HG03025 (cell line): ENCODE data around the gene MED27.
"Not testable (repeated sequence)": the region's sequence is repeated elsewhere in the genome, so short reads cannot be mapped to it uniquely, and the experiment has no call there.

Experiments
- ATAC-seq: cut with Tn5 transposase; IDR thresholded peaks from one replicate; pipeline ENCODE4 v1.9.1; 2021; ENCODE audit warnings: mild to moderate bottlenecking, moderate library complexity; ENCODE audit not compliant: unreplicated experiment, low FRiP score

MED27 gene

GRCh38 chr9:132020820-132021510 lies 58.7 kb downstream of the MED27 start:
- no peak for ATAC-seq

DNA sequence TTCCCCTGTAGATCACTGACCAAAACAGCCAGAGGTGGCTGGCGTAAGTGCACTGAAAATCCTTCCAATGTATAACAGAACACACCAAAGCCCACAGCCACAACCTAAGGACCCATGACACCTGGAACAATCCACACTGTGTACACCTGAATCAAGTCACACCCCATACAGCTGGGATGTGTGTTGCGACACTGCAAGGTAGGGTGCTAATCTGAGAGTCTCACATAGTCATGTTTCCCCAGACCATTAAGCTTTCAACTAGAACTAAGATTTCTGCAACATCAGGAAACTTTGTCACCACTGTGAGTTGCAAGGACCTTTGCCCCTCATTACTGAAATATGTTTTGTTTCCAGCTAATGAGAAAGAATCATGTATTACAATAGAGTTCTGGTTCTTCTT lies 59.4 kb downstream of the MED27 start:
- ATAC-seq = no peak

DNA sequence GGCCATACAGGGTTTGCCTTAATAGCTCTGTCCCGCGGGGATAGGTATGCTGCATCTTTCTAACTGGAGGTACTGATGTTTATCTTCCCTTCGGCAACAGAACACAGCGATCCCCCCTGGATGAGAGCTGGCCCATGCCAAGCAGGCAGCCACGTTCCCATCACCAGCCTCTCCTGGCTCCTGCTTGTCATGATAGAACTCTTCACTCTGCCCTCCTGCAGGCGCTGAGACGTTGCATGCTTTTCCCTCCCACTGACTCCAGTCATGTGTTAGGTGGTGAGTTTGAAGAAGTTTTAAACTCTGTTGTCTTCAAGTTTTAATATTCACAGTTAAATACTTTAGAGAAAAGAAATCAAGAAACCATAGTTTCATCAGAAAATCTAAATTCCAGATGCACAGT lies 60.0 kb downstream of the MED27 start:
- ATAC-seq = no peak

GRCh38 chr9:132018957-132019405 lies 60.7 kb downstream of the MED27 start:
- no peak for ATAC-seq

DNA sequence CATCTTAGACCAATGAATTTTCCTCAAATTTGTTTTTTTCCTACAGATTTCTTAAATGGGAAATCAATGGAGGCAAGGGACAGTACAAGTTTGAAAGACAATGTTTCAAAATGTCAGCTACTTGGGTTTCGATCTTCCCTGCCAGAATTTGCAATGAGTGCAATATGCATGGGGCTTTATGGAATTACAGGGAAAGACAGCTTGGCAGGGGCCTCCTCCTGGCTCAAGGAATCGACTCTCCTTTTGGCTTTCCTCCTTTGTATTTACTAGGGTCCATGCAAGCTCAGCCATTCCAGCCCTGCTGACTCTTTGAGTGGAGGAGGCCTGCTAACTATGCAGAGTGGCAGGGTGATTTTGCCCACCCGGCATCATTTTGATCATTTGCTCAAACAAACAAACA lies 63.2 kb downstream of the MED27 start:
- ATAC-seq = no peak

GRCh38 chr9:132015866-132016265 lies 63.8 kb downstream of the MED27 start:
- ATAC-seq = no peak

DNA sequence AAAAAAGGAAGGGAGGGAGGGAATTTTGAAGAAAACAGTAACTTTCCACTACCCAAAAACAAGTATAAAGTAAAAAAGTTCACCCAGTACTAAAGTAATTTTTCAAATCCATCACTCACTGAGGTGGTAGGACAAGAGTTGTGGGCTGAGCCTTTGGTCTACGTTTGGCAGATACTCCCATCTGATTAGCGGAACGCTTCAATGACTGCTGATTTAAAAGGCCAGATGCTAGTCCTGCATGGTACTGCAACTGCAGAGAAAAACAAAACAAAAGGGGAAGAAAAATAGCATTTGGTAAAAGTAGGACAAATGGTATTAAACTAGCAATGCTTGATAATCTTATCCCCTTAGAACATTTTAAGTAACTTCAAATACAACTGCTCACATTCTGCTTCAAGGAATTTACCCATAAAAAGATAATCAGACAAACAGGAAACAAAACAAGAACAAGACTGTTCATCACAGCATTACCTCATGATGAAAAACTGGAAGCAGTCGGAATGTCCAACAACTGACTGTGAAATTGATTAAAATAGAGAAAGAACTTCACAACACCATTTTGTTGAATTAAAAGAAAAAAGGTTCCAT lies 65.4 kb downstream of the MED27 start:
- ATAC-seq = no peak

GRCh38 chr9:132012704-132013357 lies 66.8 kb downstream of the MED27 start:
- no peak for ATAC-seq

DNA sequence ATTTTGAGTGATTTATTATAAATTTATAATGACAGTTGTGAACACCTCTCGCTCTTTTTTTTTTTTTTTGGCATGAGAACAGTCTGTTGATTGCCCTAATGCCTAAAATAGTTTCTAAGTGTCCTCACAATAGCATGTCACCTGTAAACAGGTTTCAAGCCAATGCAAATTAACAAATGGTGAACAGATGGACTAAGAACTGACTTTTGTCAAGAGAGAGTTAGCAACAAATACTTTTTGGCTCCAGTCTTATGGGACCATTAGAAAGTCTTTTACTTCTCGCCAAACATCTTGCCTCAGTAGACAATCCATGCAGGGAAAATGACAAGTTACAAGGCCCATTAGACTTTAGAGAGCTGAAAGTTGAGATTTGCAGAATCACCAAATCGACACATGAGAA lies 67.8 kb downstream of the MED27 start:
- ATAC-seq = no peak

DNA sequence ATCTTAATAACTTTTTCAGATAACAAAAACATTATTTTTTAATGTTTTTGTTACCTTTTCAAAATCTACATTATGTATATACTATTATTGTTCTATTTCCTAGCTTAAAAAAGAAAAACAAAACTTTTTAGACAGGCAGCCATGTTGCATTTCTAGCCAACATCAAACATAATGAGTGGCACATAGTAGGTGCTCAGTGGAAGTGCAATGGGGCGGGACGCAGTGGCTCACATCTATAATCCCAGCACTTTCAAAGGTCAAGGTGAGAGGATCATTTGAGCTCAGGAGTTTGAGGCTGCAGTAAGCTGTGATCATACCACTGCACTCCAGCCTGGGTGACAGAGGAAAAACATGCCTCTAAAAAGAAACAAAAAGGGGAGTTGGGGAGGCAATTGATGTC lies 68.4 kb downstream of the MED27 start:
- ATAC-seq = no peak

DNA sequence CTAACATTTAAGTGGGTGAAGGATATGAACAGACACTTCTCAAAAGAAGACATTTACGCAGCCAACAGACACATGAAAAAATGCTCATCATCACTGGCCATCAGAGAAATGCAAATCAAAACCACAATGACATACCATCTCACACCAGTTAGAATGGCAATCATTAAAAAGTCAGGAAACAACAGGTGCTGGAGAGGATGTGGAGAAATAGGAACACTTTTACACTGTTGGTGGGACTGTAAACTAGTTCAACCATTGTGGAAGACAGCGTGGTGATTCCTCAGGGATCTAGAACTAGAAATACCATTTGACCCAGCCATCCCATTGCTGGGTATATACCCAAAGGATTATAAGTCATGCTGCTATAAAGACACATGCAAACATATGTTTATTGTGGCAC lies 69.5 kb downstream of the MED27 start:
- not testable (repeated sequence) for ATAC-seq

DNA sequence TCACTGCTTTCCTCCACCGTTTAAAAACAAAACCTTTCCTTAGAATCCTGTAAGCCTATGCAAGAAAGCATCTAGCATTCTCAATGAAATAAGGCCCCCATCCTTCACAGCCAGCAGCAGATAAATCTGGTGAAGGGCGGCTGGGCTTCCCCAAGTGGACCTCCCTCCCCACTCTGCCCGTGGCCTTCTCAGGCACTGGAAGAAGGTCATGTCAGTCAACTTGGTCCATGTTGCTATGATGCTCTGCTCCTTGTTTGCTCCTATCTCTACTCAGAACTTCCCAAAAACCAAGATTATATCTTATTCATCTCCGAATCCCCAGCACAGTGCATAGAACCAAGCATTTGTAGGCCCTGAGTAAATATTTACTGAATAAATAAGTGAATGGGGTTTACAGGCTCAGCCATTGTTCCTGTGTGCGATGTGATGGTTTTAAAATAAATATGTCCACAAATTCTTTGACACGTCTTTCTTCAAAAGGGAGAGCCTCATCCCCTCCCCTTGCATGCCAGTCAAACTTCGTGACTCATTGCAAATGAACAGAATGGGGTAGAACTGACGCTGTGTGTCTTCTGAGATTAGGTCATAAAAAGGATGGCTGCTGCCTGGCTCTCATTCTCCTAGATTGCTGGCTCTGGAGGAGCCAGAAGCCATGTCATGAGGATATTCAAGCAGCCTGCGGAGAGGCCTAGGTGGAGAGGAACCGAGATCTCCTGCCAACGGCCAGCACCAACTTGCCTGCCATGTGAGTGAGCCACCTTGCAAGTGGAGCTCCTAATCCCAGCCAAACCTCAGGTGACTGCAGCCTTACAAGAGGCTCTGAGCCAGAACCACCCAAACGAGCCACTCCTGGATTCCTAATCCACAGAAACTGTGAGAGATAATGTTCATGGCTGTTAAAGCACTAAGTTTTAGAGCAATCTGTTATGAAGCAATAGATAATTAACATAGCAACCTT lies 70.5 kb downstream of the MED27 start:
- no peak for ATAC-seq

- ATAC-seq = no peak
Measured at GRCh38 chr9:132008184-132008803, 71.4 kb downstream of the MED27 start.

- no peak for ATAC-seq
Measured at GRCh38 chr9:132007371-132008025, 72.2 kb downstream of the MED27 start.

DNA sequence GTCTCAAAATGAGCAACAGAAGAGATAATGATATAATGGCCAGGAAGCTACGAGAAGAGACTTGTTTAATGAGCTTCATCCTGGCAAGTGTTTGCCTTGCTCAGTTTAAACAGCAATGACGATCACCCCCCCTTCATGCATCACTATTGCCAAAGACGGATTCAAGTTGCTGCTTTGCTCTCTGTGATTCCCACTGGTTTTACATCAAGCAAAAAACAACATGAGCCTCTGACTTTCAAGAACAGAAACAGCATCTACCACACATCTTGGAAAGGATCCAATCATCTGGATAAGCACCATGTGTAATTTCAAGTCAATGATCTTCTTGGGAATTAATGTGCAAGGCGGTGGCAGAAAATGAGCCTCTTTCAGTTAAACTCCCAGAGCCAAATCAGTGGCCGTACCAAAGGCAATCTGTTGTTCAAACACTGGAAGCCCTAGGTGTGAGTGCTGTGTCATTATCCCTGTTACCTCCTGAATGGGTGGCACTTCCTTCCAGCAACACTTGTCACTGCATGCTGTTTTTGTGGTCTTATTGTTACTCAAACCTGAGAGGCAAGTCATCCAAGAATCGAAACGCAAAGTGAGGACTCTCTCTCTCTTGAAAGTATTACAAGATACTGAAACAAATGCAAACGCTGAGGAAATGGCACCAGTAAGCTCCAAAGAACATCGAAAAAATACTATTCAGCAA lies 72.8 kb downstream of the MED27 start:
- ATAC-seq = no peak

GRCh38 chr9:132005899-132006298 lies 73.8 kb downstream of the MED27 start:
- no peak for ATAC-seq

GRCh38 chr9:132004323-132004722 lies 75.3 kb downstream of the MED27 start:
- no peak for ATAC-seq

- no peak for ATAC-seq
Measured at GRCh38 chr9:132003896-132004295, 75.8 kb downstream of the MED27 start.

GRCh38 chr9:132003319-132003704 lies 76.4 kb downstream of the MED27 start:
- no peak for ATAC-seq
